ENCODE measurements around the gene PRKD3. TPM values are rescaled to one million over a fixed set of nuclear protein-coding genes. Genes with fewer than 3 reads are reported as not detected.

PRKD3 gene
- total and polyA plus RNA-seq, 2 donors (not counting 1 experiment from before 2014, with no cell fraction given), result 28.9 to 82.2 TPM

GRCh38 chr2:37365669-37366068 is 41.0 kb upstream of the PRKD3 start:
- no peaks in the 10 kb centered on the region for H3K27me3 ChIP-seq (replicated peaks in 1 of 4; ENCODE audit: control extremely low read depth in 1 of 4, control insufficient read depth in 3 of 4, insufficient read depth in 4 of 4, low read length in 3 of 4)
- H3K4me3 Mint-ChIP-seq, result no peak overlapping the region
- peaks cover 8% of the 10 kb centered on the region for H3K4me1 Mint-ChIP-seq
- CTCF ChIA-PET, result no interaction called here
- DNase-seq (no peak), ATAC-seq (ENCODE audit: low read depth) (no peak)
- peaks cover 5 to 10% of the 10 kb centered on the region in 2 donors for H3K4me1 ChIP-seq (ENCODE audit: control insufficient read depth in 2 of 2, insufficient read depth in 2 of 2, low read length in 2 of 2)
- H3K4me3 ChIP-seq (ENCODE audit: control extremely low read depth in 1 of 5, extremely low read depth in 1 of 5, insufficient read depth in 1 of 5, low read depth in 2 of 5, low read length in 4 of 5), result no peak overlapping the region
- no peak overlapping the region for H3K9ac ChIP-seq (ENCODE audit: low read length)
- H3K27ac ChIP-seq (ENCODE audit: low read length in 2 of 2), result no peak overlapping the region
- no peaks in the 10 kb centered on the region for H3K36me3 ChIP-seq (replicated peaks in 1 of 2; ENCODE audit: control extremely low read depth in 1 of 2, control insufficient read depth in 1 of 2, extremely low read depth in 1 of 2, insufficient read depth in 2 of 2, low read length in 1 of 2)
- H2AFZ ChIP-seq (ENCODE audit: insufficient read depth, low read depth, low read length, poor library complexity, severe bottlenecking), result no peak overlapping the region
- H3K9me3 ChIP-seq (ENCODE audit: control extremely low read depth in 1 of 3, control insufficient read depth in 2 of 3, insufficient read depth in 1 of 3, low read length in 2 of 3), result no peaks in the 10 kb centered on the region
- H3K27ac Mint-ChIP-seq, result no peak overlapping the region
- no peaks in the 10 kb centered on the region for H3K27me3 Mint-ChIP-seq
- 35% methylated on average over 2 of the region's 2 CpGs for WGBS (ENCODE audit: insufficient coverage)
- no peaks in the 10 kb centered on the region for H3K9me3 Mint-ChIP-seq (ENCODE audit: insufficient read depth)
- no peaks in the 10 kb centered on the region for H3K79me2 ChIP-seq (ENCODE audit: control insufficient read depth, insufficient read depth, low read length)
- H4K20me1 ChIP-seq (ENCODE audit: control insufficient read depth, insufficient read depth, low read length, poor library complexity, severe bottlenecking), result no peaks in the 10 kb centered on the region
- H3K4me2 ChIP-seq (replicated peaks; ENCODE audit: low read depth, low read length, poor library complexity, severe bottlenecking), result no peak overlapping the region
- POLR2A ChIA-PET, result no interaction called here
- intact Hi-C loops (cut with micrococcal nuclease), result no loop called here
- TF ChIP-seq EZH2 (IDR thresholded peaks at IDR 0.05; ENCODE audit: borderline replicate concordance, insufficient read depth, low read depth, low read length, poor library complexity, severe bottlenecking) (no peak), CTCF (IDR thresholded peaks at IDR 0.05) (no peak)

GRCh38 chr2:37364351-37364750 is 39.7 kb upstream of the PRKD3 start:
- Histone ChIP-seq H3K36me3 (replicated peaks in 1 of 2; ENCODE audit: control extremely low read depth in 1 of 2, control insufficient read depth in 1 of 2, extremely low read depth in 1 of 2, insufficient read depth in 2 of 2, low read length in 1 of 2) (no peaks in the 10 kb centered on the region), H3K27ac (ENCODE audit: low read length in 2 of 2) (no peak overlapping the region)
- WGBS (ENCODE audit: insufficient coverage), result 100% methylated on average over 5 of the region's 6 CpGs

More at GRCh38 chr2:37364351-37364750, 39.7 kb upstream of the PRKD3 start:
- Histone ChIP-seq H3K79me2 (ENCODE audit: control insufficient read depth, insufficient read depth, low read length) (no peaks in the 10 kb centered on the region), H3K9me3 (ENCODE audit: control extremely low read depth in 1 of 3, control insufficient read depth in 2 of 3, insufficient read depth in 1 of 3, low read length in 2 of 3) (no peaks in the 10 kb centered on the region), H2AFZ (ENCODE audit: insufficient read depth, low read depth, low read length, poor library complexity, severe bottlenecking) (no peak overlapping the region), H3K9ac (ENCODE audit: low read length) (no peak overlapping the region), H3K4me1 (ENCODE audit: control insufficient read depth in 2 of 2, insufficient read depth in 2 of 2, low read length in 2 of 2) (peaks cover 5 to 10% of the 10 kb centered on the region in 2 donors), H3K4me2 (replicated peaks; ENCODE audit: low read depth, low read length, poor library complexity, severe bottlenecking) (no peak overlapping the region), H4K20me1 (ENCODE audit: control insufficient read depth, insufficient read depth, low read length, poor library complexity, severe bottlenecking) (no peaks in the 10 kb centered on the region), H3K27me3 (replicated peaks in 1 of 4; ENCODE audit: control extremely low read depth in 1 of 4, control insufficient read depth in 3 of 4, insufficient read depth in 4 of 4, low read length in 3 of 4) (peaks cover 0 to 3% (median 0%) of the 10 kb centered on the region in 4 experiments), H3K4me3 (ENCODE audit: control extremely low read depth in 1 of 5, extremely low read depth in 1 of 5, insufficient read depth in 1 of 5, low read depth in 2 of 5, low read length in 4 of 5) (no peak overlapping the region)
- intact Hi-C loops (cut with micrococcal nuclease), result no loop called here
- CTCF ChIA-PET, result interaction anchor here (1.2 kb wide), 1 partner anchor 468 kb away, joined by 3 read pairs; no protein-coding TSS in a partner anchor
- POLR2A ChIA-PET, result no interaction called here
- Mint-ChIP-seq H3K9me3 (ENCODE audit: insufficient read depth) (no peaks in the 10 kb centered on the region), H3K27me3 (no peaks in the 10 kb centered on the region), H3K4me3 (no peak overlapping the region), H3K27ac (no peak overlapping the region), H3K4me1 (peaks cover 8% of the 10 kb centered on the region)
- no peak for TF ChIP-seq EZH2 (IDR thresholded peaks at IDR 0.05; ENCODE audit: borderline replicate concordance, insufficient read depth, low read depth, low read length, poor library complexity, severe bottlenecking)
- TF ChIP-seq CTCF (IDR thresholded peaks at IDR 0.05), result no peak
- no peak for DNase-seq
- ATAC-seq (ENCODE audit: low read depth), result no peak

All from B cell (primary cell).